ENCODE results near the gene CELSR2.

- TF ChIP-seq CTCF (IDR thresholded peaks at IDR 0.05) (no peak), POLR2A (IDR thresholded peaks at IDR 0.05) (no peak)
Measured at GRCh38 chr1:109247401-109248365, 1.7 kb upstream of the CELSR2 start.
